Measurements from ENCODE around the gene EPHA6.

EPHA6 gene

GRCh38 chr3:97705764-97706163, 891.4 kb downstream of the EPHA6 start:
- DNase-seq (ENCODE audit: low spot score): no peak

GRCh38 chr3:97706226-97706625, 891.8 kb downstream of the EPHA6 start:
- DNase-seq (ENCODE audit: low spot score): no peak

GRCh38 chr3:97711654-97712053, 897.3 kb downstream of the EPHA6 start:
- no peak for DNase-seq (ENCODE audit: low spot score)

GRCh38 chr3:97712919-97713318, 898.5 kb downstream of the EPHA6 start:
- no peak for DNase-seq (ENCODE audit: low spot score)

GRCh38 chr3:97713634-97714033, 899.2 kb downstream of the EPHA6 start:
- no peak for DNase-seq (ENCODE audit: low spot score)

- DNase-seq (ENCODE audit: low spot score): peak; percentile 69
Observed at GRCh38 chr3:97719156-97719821, 904.9 kb downstream of the EPHA6 start.

GRCh38 chr3:97720417-97720816, 906.0 kb downstream of the EPHA6 start:
- DNase-seq (ENCODE audit: low spot score): no peak

- DNase-seq (ENCODE audit: low spot score): no peak
Observed at GRCh38 chr3:97721446-97721845, 907.1 kb downstream of the EPHA6 start.

- no peak for DNase-seq (ENCODE audit: low spot score)
Observed at GRCh38 chr3:97736928-97737327, 922.5 kb downstream of the EPHA6 start.

- no peak for DNase-seq (ENCODE audit: low spot score)
Observed at GRCh38 chr3:97738761-97739160, 924.4 kb downstream of the EPHA6 start.

- DNase-seq (ENCODE audit: low spot score): no peak
Observed at GRCh38 chr3:97742036-97742435, 927.6 kb downstream of the EPHA6 start.

- DNase-seq (ENCODE audit: low spot score): no peak
Observed at GRCh38 chr3:97744289-97744688, 929.9 kb downstream of the EPHA6 start.

GRCh38 chr3:97763586-97764406, 949.4 kb downstream of the EPHA6 start:
- no peak for DNase-seq (ENCODE audit: low spot score)

GRCh38 chr3:97764407-97765238, 950.2 kb downstream of the EPHA6 start, which contains the start of gene ARL6:
ARL6 (plus strand) TSS chr3:97764758; CDS start chr3:97768108, 3,350 bp downstream.
- DNase-seq (ENCODE audit: low spot score): peak; percentile 66

- no peak for DNase-seq (ENCODE audit: low spot score)
Observed at GRCh38 chr3:97765336-97765735, 950.9 kb downstream of the EPHA6 start.

- DNase-seq (ENCODE audit: low spot score): no peak
Observed at GRCh38 chr3:97772926-97773325, 958.5 kb downstream of the EPHA6 start.

GRCh38 chr3:97778152-97778551, 963.8 kb downstream of the EPHA6 start:
- DNase-seq (ENCODE audit: low spot score): no peak

GRCh38 chr3:97793420-97794019, 979.1 kb downstream of the EPHA6 start:
- peak; percentile 68 for DNase-seq (ENCODE audit: low spot score)

- no peak for DNase-seq (ENCODE audit: low spot score)
Observed at GRCh38 chr3:97795951-97796350, 981.6 kb downstream of the EPHA6 start.
